Bronchial smooth muscle cell (primary cell): ENCODE measurements around the gene SPNS2. TPM values are rescaled to one million over a fixed set of nuclear protein-coding genes. Genes with fewer than 3 reads are reported as not detected.

Experiments used
- total RNA-seq: library from RNA; depleted of rRNA; stranded (reverse); fragments of >200 nt; gene quantifications from 2 replicates; pipeline ENCODE4 v1.2.1, GENCODE V29; 2014

The SPNS2 gene
- 0.09 and 0.16 TPM in 2 replicates for total RNA-seq

DNA sequence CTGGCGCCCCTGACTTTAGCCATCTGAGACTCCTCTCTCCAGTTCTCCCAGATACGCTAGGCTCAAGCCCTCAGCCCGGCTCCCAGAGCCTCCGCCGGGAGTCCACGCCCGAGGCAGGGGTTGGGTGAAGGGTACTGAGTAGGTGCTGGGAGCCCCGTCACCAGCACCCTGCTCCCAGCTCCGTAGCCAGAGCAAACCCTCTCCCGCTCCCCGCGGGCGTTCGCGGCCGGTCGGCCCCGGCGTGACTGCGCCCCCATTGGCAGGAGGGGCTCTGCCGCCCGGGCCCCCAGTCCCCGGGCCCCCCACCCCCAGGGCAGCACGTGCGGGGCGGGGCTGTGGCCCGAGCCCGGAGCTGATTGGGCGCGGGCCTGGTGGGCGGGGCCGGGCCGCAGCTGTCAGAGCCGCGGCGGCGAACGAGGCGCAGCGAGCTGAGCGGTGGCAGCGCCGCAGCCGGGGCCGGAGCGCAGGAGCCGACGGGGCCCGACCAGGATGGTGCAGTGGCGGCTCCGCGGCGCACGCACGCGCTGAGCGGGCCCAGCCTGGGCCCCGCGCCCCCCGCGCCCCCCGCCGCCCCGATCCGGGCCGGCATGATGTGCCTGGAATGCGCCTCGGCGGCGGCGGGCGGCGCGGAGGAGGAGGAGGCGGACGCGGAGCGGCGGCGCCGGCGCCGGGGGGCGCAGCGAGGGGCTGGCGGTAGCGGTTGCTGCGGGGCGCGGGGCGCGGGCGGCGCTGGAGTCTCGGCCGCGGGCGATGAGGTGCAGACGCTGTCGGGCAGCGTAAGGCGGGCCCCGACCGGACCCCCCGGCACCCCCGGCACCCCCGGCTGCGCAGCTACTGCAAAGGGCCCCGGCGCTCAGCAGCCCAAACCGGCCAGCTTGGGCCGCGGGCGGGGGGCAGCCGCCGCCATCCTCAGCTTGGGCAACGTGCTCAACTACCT is at the start of gene SPNS2:
SPNS2 (plus strand) TSS at position 421 of the 937 bp plus-strand sequence; CDS start at position 588, 167 bp downstream.

GRCh38 chr17:4554997-4555799 is 56.5 kb downstream of the SPNS2 start, which contains the start of gene MYBBP1A:
Gene MYBBP1A (minus strand): TSS chr17:4555384. CDS start chr17:4555324, 60 bp downstream.

DNA sequence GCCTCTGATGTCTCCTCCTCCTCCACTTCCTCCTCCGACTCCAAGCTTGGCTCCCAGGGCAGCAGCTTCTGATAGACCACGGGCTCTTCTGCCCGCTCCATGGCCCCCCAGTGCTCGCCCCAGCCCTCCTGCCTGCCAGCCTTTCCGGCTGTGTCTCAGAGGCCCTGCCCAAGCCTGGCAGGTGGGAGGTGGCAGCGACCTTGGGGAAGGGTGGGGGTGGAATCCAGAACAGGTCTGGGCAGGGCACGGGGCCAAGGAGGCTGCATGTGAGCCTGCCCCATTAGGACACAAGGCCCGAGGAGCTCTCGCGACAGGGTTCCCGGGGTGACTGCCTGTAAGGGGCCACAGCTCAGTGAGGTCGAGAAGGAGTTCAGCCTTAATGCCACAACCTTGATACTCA is 61.7 kb downstream of the SPNS2 start, which contains the start of gene GGT6:
GGT6 (minus strand) TSS at position 157 of the 400 bp plus-strand sequence; CDS start at position 101, 56 bp downstream.

DNA sequence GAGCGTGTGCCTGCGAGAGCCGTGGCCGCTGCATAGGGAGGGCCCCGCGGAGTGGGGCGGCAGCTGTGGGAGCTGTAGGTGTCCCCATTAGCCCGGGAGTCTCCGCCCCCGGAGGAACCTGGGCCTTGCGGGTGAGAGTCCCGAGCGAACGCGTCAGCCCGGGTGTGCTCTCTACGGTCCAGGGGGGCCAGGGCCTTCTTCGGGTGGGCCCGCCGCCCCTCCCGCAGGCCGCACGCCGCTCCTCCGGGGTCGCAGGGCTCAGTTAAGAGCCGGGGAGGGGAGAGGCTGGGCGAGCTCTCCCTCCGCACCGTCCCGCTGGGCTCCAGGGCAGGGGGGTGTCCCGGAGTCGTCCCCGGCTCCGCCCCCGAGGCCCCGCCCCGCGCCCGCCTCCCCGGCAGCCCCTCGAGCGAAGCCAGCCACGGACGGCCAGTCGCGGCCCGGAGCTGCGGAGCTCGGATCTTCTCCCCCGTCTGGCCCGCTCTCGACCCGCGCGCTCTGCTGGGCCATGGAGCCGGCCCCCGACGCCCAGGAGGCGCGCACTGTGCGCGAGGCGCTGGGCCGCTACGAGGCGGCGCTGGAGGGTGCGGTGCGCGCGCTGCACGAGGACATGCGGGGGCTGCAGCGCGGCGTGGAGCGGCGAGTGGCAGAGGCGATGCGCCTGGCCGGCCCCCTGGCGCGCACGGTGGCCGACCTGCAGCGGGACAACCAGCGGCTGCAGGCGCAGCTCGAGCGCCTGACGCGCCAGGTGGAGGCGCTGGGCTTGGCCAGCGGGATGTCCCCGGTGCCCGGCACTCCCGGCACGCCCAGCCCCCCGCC is 85.6 kb downstream of the SPNS2 start, which contains the start of gene SMTNL2:
SMTNL2 (plus strand) TSS at position 429 of the 816 bp plus-strand sequence; CDS start at position 506, 77 bp downstream.

Other genes with a start within 250 kb of the SPNS2 start
- gene ANKFY1, start 234.9 kb upstream of the SPNS2 start, total RNA-seq, result 33.3 and 44.4 TPM in 2 replicates
- 10.9 and 16.9 TPM in 2 replicates for gene UBE2G1, start 132.2 kb upstream of the SPNS2 start, total RNA-seq
- gene SPNS3, start 64.9 kb upstream of the SPNS2 start, total RNA-seq, result not detected in 2 replicates
- 21.9 and 32.3 TPM in 2 replicates for gene MYBBP1A, start 56.5 kb downstream of the SPNS2 start, total RNA-seq
- gene GGT6, start 61.7 kb downstream of the SPNS2 start, total RNA-seq, result under 0.01 TPM in 1 of 2 replicates, not detected in the other
- gene SMTNL2, start 85.6 kb downstream of the SPNS2 start, total RNA-seq, result 0.47 and 10.1 TPM in 2 replicates
- 0.17 TPM in 1 of 2 replicates, not detected in the other for gene ALOX15, start 142.8 kb downstream of the SPNS2 start, total RNA-seq
- gene PELP1, start 205.3 kb downstream of the SPNS2 start, total RNA-seq, result 11.3 and 13.7 TPM in 2 replicates
- gene ARRB2, start 211.8 kb downstream of the SPNS2 start, total RNA-seq, result 2.4 and 2.5 TPM in 2 replicates
- 11.3 and 18.5 TPM in 2 replicates for gene MED11, start 232.5 kb downstream of the SPNS2 start, total RNA-seq
- 0.09 TPM in 1 of 2 replicates, not detected in the other for gene ZMYND15, start 241.0 kb downstream of the SPNS2 start, total RNA-seq
- 0.63 and 1.6 TPM in 2 replicates for gene CXCL16, start 241.0 kb downstream of the SPNS2 start, total RNA-seq